Esophagus (tissue), 2 donors: Measurements from ENCODE around the gene DUOX1. TPM values are rescaled to one million over a fixed set of nuclear protein-coding genes. Genes with fewer than 3 reads are reported as not detected.

ENCODE experiments used
- H3K27ac ChIP-seq, 2 donors: one replicate each; pipeline ENCODE4 v1.5.1; 2013; ENCODE audit warnings: low read depth in 2 of 2, mild to moderate bottlenecking in 2 of 2, inconsistent platforms in 1 of 2, low read length in 1 of 2, moderate library complexity in 1 of 2
- H3K27me3 ChIP-seq, 2 donors: one replicate each; pipeline ENCODE4 v1.6.1; 2013; ENCODE audit warnings: low read length in 2 of 2, control low read depth in 1 of 2, mild to moderate bottlenecking in 1 of 2; ENCODE audit not compliant: insufficient read depth in 2 of 2, control insufficient read depth in 1 of 2
- H3K36me3 ChIP-seq, 2 donors: one replicate each; pipeline ENCODE4 v1.6.1; 2013; ENCODE audit warnings: low read length in 1 of 2; ENCODE audit not compliant: control insufficient read depth in 2 of 2, insufficient read depth in 2 of 2
- H3K4me1 ChIP-seq, 2 donors: one replicate each; pipeline ENCODE4 v1.6.1; 2013; ENCODE audit warnings: low read length in 1 of 2; ENCODE audit not compliant: control insufficient read depth in 2 of 2, insufficient read depth in 2 of 2
- H3K4me3 ChIP-seq, 2 donors: one replicate each; pipeline ENCODE4 v1.5.1; 2013; ENCODE audit warnings: low read length in 2 of 2, mild to moderate bottlenecking in 2 of 2, low read depth in 1 of 2, moderate library complexity in 1 of 2
- H3K9me3 ChIP-seq, 2 donors: one replicate each; pipeline ENCODE4 v1.6.1; 2013; ENCODE audit warnings: mild to moderate bottlenecking in 2 of 2, low read depth in 1 of 2, low read length in 1 of 2, moderate library complexity in 1 of 2; ENCODE audit not compliant: control insufficient read depth in 2 of 2, insufficient read depth in 1 of 2
- WGBS, 2 donors: extraction: QIAGEN DNeasy Blood & Tissue Kit; methylation state at CpG; one replicate each; pipeline ENCODE4 v1.1.7; 2013; 5-methylcytosine and 5-hydroxymethylcytosine counted together
- polyA plus RNA-seq, 2 donors: library from polyadenylated mRNA; stranded (reverse); fragments of 200-250 nt; gene quantifications; one replicate each; pipeline ENCODE4 v1.2.3, GENCODE V29; 2013
- donor health status: healthy with polysubstance abuse.
- donor health status: Bipolar disorder and iron deficiency.

Gene DUOX1
- polyA plus RNA-seq, 2 donors, result 64.7 to 111 TPM

- H3K36me3 ChIP-seq, result no peaks in the 10 kb centered on the region
- H3K9me3 ChIP-seq, result no peaks in the 10 kb centered on the region
- H3K4me1 ChIP-seq, result peaks cover 0 to 5% of the 10 kb centered on the region in 2 donors
- no peaks in the 10 kb centered on the region for H3K27me3 ChIP-seq
- H3K27ac ChIP-seq, result peak overlapping the region in 1 of 2 donors; percentile 29
- WGBS, 2 donors, result 73 to 78% methylated on average over 2 of the region's 2 CpGs
- no peak overlapping the region for H3K4me3 ChIP-seq
These were observed 38.2 kb upstream of the DUOX1 start for GRCh38 chr15:45091576-45091975.

- WGBS, 2 donors, result 88 to 92% methylated on average over 4 of the region's 4 CpGs
- no peaks in the 10 kb centered on the region for H3K9me3 ChIP-seq
- H3K27ac ChIP-seq, result no peak overlapping the region
- H3K27me3 ChIP-seq, result no peaks in the 10 kb centered on the region
- H3K4me1 ChIP-seq, result peaks cover 0 to 5% of the 10 kb centered on the region in 2 donors
- no peaks in the 10 kb centered on the region for H3K36me3 ChIP-seq
- H3K4me3 ChIP-seq, result no peak overlapping the region
These were observed 36.8 kb upstream of the DUOX1 start for GRCh38 chr15:45093013-45093412.

GRCh38 chr15:45093622-45094357 lies 36.0 kb upstream of the DUOX1 start:
- H3K4me1 ChIP-seq, result peaks cover 0 to 5% of the 10 kb centered on the region in 2 donors
- no peaks in the 10 kb centered on the region for H3K9me3 ChIP-seq
- WGBS, 2 donors, result 91% methylated on average over 11 of the region's 11 CpGs
- no peak overlapping the region for H3K4me3 ChIP-seq
- no peak overlapping the region for H3K27ac ChIP-seq
- no peaks in the 10 kb centered on the region for H3K36me3 ChIP-seq
- no peaks in the 10 kb centered on the region for H3K27me3 ChIP-seq

- no peak overlapping the region for H3K4me3 ChIP-seq
- H3K9me3 ChIP-seq, result no peaks in the 10 kb centered on the region
- H3K36me3 ChIP-seq, result no peaks in the 10 kb centered on the region
- peaks cover 0 to 5% of the 10 kb centered on the region in 2 donors for H3K4me1 ChIP-seq
- 80 to 83% methylated on average over 9 of the region's 9 CpGs for WGBS, 2 donors
- H3K27ac ChIP-seq, result no peak overlapping the region
- H3K27me3 ChIP-seq, result no peaks in the 10 kb centered on the region
These were observed 35.5 kb upstream of the DUOX1 start for GRCh38 chr15:45094358-45094730.

- Histone ChIP-seq H3K4me3 (no peak overlapping the region), H3K4me1 (peaks cover 0 to 5% of the 10 kb centered on the region in 2 donors), H3K27me3 (no peaks in the 10 kb centered on the region), H3K9me3 (no peaks in the 10 kb centered on the region), H3K36me3 (no peaks in the 10 kb centered on the region), H3K27ac (no peak overlapping the region)
- 86 to 96% methylated on average over 11 of the region's 11 CpGs for WGBS, 2 donors
These were observed 34.1 kb upstream of the DUOX1 start for GRCh38 chr15:45095661-45096060.

GRCh38 chr15:45097466-45097865 lies 32.3 kb upstream of the DUOX1 start:
- no peaks in the 10 kb centered on the region for H3K9me3 ChIP-seq
- H3K27me3 ChIP-seq, result no peaks in the 10 kb centered on the region
- H3K4me3 ChIP-seq, result no peak overlapping the region
- peaks cover 0 to 4% of the 10 kb centered on the region in 2 donors for H3K4me1 ChIP-seq
- 85 to 89% methylated on average over 7 of the region's 7 CpGs for whole genome bisulfite sequencing, 2 donors
- no peak overlapping the region for H3K27ac ChIP-seq
- H3K36me3 ChIP-seq, result no peaks in the 10 kb centered on the region

GRCh38 chr15:45099549-45100165 lies 30.1 kb upstream of the DUOX1 start:
- 88% methylated on average over 23 of the region's 23 CpGs for WGBS, 2 donors
- no peaks in the 10 kb centered on the region for H3K27me3 ChIP-seq

GRCh38 chr15:45100884-45101625 lies 28.7 kb upstream of the DUOX1 start:
- WGBS, 2 donors, result 68 to 69% methylated on average over 7 of the region's 7 CpGs
- no peak overlapping the region for H3K4me3 ChIP-seq
- no peaks in the 10 kb centered on the region for H3K9me3 ChIP-seq
- H3K4me1 ChIP-seq, result peaks cover 0 to 4% of the 10 kb centered on the region in 2 donors
- no peaks in the 10 kb centered on the region for H3K36me3 ChIP-seq
- H3K27ac ChIP-seq, result no peak overlapping the region
- H3K27me3 ChIP-seq, result no peaks in the 10 kb centered on the region

More at GRCh38 chr15:45099549-45100165, 30.1 kb upstream of the DUOX1 start:
- H3K4me3 ChIP-seq, result no peak overlapping the region
- peaks cover 0 to 4% of the 10 kb centered on the region in 2 donors for H3K4me1 ChIP-seq
- no peaks in the 10 kb centered on the region for H3K36me3 ChIP-seq
- no peak overlapping the region for H3K27ac ChIP-seq
- H3K9me3 ChIP-seq, result no peaks in the 10 kb centered on the region

GRCh38 chr15:45101749-45102148 lies 28.0 kb upstream of the DUOX1 start:
- Histone ChIP-seq H3K4me1 (peaks cover 0 to 4% of the 10 kb centered on the region in 2 donors), H3K36me3 (peaks cover 0 to 2% of the 10 kb centered on the region in 2 donors), H3K4me3 (no peak overlapping the region), H3K27me3 (no peaks in the 10 kb centered on the region), H3K9me3 (no peaks in the 10 kb centered on the region), H3K27ac (no peak overlapping the region)
- 90 to 91% methylated on average over 12 of the region's 12 CpGs for WGBS, 2 donors
